GM12878 (cell line): ENCODE measurements around the gene POLA1.

Source experiments
- EZH2 ChIP-seq: IDR thresholded peaks from 2 replicates; pipeline ENCODE4 v1.6.1; 2012; ENCODE audit warnings: low read depth, mild to moderate bottlenecking, control low read depth, inconsistent platforms, low read length, borderline replicate concordance; ENCODE audit not compliant: control insufficient read depth
- RFX5 ChIP-seq: IDR thresholded peaks from 2 replicates; pipeline ENCODE4 v1.6.1; 2011; ENCODE audit warnings: low read depth, low read length, improper control_type of control experiment

GRCh38 chrX:25016361-25016671 lies 322.6 kb downstream of the POLA1 start:
- TF ChIP-seq EZH2, result no peak
- no peak for TF ChIP-seq RFX5
